NB4 (cell line): ENCODE results near the gene VPS35L.
"Not testable (repeated sequence)": the region's sequence is repeated elsewhere in the genome, so short reads cannot be mapped to it uniquely, and the experiment has no call there.

Experiments used
- DNase-seq: peaks from one replicate; pipeline ENCODE4 v3.0.0; 2010; ENCODE audit warnings: low read depth
- H3K4me3 ChIP-seq: one replicate; pipeline ENCODE4 v1.5.1; 2011; ENCODE audit warnings: mild to moderate bottlenecking, low read depth, low read length, moderate library complexity
- CTCF ChIP-seq: IDR thresholded peaks from one replicate; pipeline ENCODE4 v1.5.1; 2012; ENCODE audit warnings: low read depth, low read length
- MAX ChIP-seq: IDR thresholded peaks from 2 replicates; pipeline ENCODE4 v1.6.1; 2011; ENCODE audit warnings: low read depth, low read length
- MYC ChIP-seq: IDR thresholded peaks from 2 replicates; pipeline ENCODE4 v1.6.1; 2011; ENCODE audit warnings: low read depth, low read length
- POLR2A ChIP-seq: IDR thresholded peaks from 2 replicates; pipeline ENCODE4 v1.6.1; 2011; ENCODE audit warnings: mild to moderate bottlenecking; ENCODE audit not compliant: insufficient read length; ENCODE audit errors: extremely low read depth

The VPS35L gene

GRCh38 chr16:19674485-19674884, 119.0 kb downstream of the VPS35L start:
- H3K4me3 ChIP-seq = no peak overlapping the region
- DNase-seq = no peak
- TF ChIP-seq MAX = no peak
- no peak for TF ChIP-seq CTCF
- TF ChIP-seq POLR2A = no peak

GRCh38 chr16:19677402-19677801, 121.9 kb downstream of the VPS35L start:
- no peak for TF ChIP-seq CTCF
- TF ChIP-seq MYC = no peak
- H3K4me3 ChIP-seq = no peak overlapping the region
- DNase-seq = no peak

- DNase-seq = no peak
- TF ChIP-seq CTCF (no peak), MAX (no peak), MYC (no peak), POLR2A (no peak)
- H3K4me3 ChIP-seq = no peak overlapping the region
Observed at GRCh38 chr16:19678804-19679203, 123.3 kb downstream of the VPS35L start.

- H3K4me3 ChIP-seq, DNase-seq: not testable (repeated sequence)
Observed at GRCh38 chr16:19679281-19679680, 123.8 kb downstream of the VPS35L start.

GRCh38 chr16:19680881-19681340, 125.4 kb downstream of the VPS35L start:
- TF ChIP-seq POLR2A = no peak
- peak; percentile 4 for TF ChIP-seq CTCF
- TF ChIP-seq MYC = no peak
- TF ChIP-seq MAX = no peak
- no peak overlapping the region for H3K4me3 ChIP-seq
- DNase-seq = no peak

- no peak for DNase-seq
- H3K4me3 ChIP-seq = no peak overlapping the region
- TF ChIP-seq MAX = no peak
- no peak for TF ChIP-seq POLR2A
- no peak for TF ChIP-seq CTCF
- TF ChIP-seq MYC = no peak
Observed at GRCh38 chr16:19681637-19682036, 126.1 kb downstream of the VPS35L start.
